GM18508 (cell line): ENCODE results near the gene CHKB.

ENCODE experiments used
- ATAC-seq: cut with Tn5 transposase; IDR thresholded peaks from one replicate; pipeline ENCODE4 v1.9.1; 2021; ENCODE audit warnings: moderate number of reproducible peaks; ENCODE audit not compliant: insufficient read depth, unreplicated experiment

CHKB gene

GRCh38 chr22:50576806-50577696 lies 5.6 kb downstream of the CHKB start:
- no peak for ATAC-seq

GRCh38 chr22:50576070-50576469 lies 6.6 kb downstream of the CHKB start:
- ATAC-seq = no peak

GRCh38 chr22:50575426-50575941 lies 7.2 kb downstream of the CHKB start:
- no peak for ATAC-seq

GRCh38 chr22:50574383-50574755 lies 8.3 kb downstream of the CHKB start:
- ATAC-seq = no peak

GRCh38 chr22:50573491-50574382 lies 8.9 kb downstream of the CHKB start:
- no peak for ATAC-seq

GRCh38 chr22:50572965-50573364 lies 9.7 kb downstream of the CHKB start:
- ATAC-seq = no peak

GRCh38 chr22:50571264-50572175 lies 11.1 kb downstream of the CHKB start:
- ATAC-seq = no peak

- ATAC-seq = no peak
Observed at GRCh38 chr22:50570861-50571260, 11.8 kb downstream of the CHKB start.

GRCh38 chr22:50569896-50570535 lies 12.6 kb downstream of the CHKB start:
- no peak for ATAC-seq

- no peak for ATAC-seq
Observed at GRCh38 chr22:50569041-50569459, 13.6 kb downstream of the CHKB start.

GRCh38 chr22:50568626-50569025 lies 14.0 kb downstream of the CHKB start:
- ATAC-seq = no peak

GRCh38 chr22:50567721-50568252 lies 14.9 kb downstream of the CHKB start:
- no peak for ATAC-seq

GRCh38 chr22:50564289-50564688 lies 18.4 kb downstream of the CHKB start:
- no peak for ATAC-seq

GRCh38 chr22:50563413-50564160 lies 19.1 kb downstream of the CHKB start:
- no peak for ATAC-seq

GRCh38 chr22:50562523-50563412 lies 19.9 kb downstream of the CHKB start, which contains the start of gene SYCE3:
Gene SYCE3, minus strand, starts transcription at chr22:50562919. Its CDS starts 6,514 bp downstream, at chr22:50556405.
- peak; percentile 58 for ATAC-seq

- ATAC-seq = no peak
Observed at GRCh38 chr22:50561401-50562358, 21.0 kb downstream of the CHKB start.
